HG03439 (cell line): ENCODE results near the gene C4BPA.

ENCODE experiments used
- ATAC-seq: cut with Tn5 transposase; IDR thresholded peaks from one replicate; pipeline ENCODE4 v1.9.1; 2021; ENCODE audit warnings: mild to moderate bottlenecking, moderate library complexity; ENCODE audit not compliant: unreplicated experiment

The C4BPA gene

GRCh38 chr1:207179036-207179435, 75.0 kb downstream of the C4BPA start:
- no peak for ATAC-seq

- ATAC-seq, result no peak
Observed at GRCh38 chr1:207181847-207182246, 77.8 kb downstream of the C4BPA start.

GRCh38 chr1:207186503-207186902, 82.5 kb downstream of the C4BPA start:
- no peak for ATAC-seq

- no peak for ATAC-seq
Observed at GRCh38 chr1:207188901-207189300, 84.9 kb downstream of the C4BPA start.

GRCh38 chr1:207191061-207191460, 87.0 kb downstream of the C4BPA start:
- no peak for ATAC-seq

- ATAC-seq, result no peak
Observed at GRCh38 chr1:207191776-207192175, 87.7 kb downstream of the C4BPA start.

- ATAC-seq, result no peak
Observed at GRCh38 chr1:207194197-207194596, 90.2 kb downstream of the C4BPA start.
